ENCODE measurements around the gene RBMX. TPM values are rescaled to one million over a fixed set of nuclear protein-coding genes. Genes with fewer than 3 reads are reported as not detected.
A peak's percentile ranks its signal among the peaks of the same experiment; 100 is the strongest.
"Not testable (repeated sequence)": the region's sequence is repeated elsewhere in the genome, so short reads cannot be mapped to it uniquely, and the experiment has no call there.

The RBMX gene
- total RNA-seq, 4 donors from 2014 or later, result 203 to 255 (median 211) TPM

DNA sequence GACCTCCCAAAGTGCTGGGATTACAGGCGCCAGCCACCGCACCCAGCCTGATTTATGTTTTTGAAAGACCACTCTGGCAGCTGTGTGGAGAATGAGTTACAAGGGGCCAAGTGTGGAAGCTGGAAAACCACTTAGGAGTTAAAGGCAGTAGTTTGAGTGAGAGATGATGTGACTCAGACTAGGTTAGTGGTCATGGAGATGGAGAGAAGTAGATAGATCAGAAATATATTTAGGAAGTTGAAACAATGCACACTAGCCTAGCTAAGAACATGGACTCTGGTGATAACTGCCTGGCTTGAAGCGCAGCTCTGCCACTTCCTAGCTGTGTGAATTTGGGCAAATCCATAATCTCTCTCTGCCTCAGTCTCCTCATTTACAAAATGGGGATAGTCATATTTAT lies 11.9 kb upstream of the RBMX start:
- WGBS, 2 donors, result 75 to 81% methylated on average over 3 of the region's 3 CpGs
- Histone ChIP-seq H3K27ac (no peak overlapping the region), H3K36me3 (no peaks in the 10 kb centered on the region), H3K27me3 (no peaks in the 10 kb centered on the region), H3K4me3 (no peak overlapping the region), H3K4me1 (no peaks in the 10 kb centered on the region), H3K9me3 (no peaks in the 10 kb centered on the region)
- TF ChIP-seq POLR2A (IDR thresholded peaks at IDR 0.05), result no peak
- TF ChIP-seq, protein P1, sequence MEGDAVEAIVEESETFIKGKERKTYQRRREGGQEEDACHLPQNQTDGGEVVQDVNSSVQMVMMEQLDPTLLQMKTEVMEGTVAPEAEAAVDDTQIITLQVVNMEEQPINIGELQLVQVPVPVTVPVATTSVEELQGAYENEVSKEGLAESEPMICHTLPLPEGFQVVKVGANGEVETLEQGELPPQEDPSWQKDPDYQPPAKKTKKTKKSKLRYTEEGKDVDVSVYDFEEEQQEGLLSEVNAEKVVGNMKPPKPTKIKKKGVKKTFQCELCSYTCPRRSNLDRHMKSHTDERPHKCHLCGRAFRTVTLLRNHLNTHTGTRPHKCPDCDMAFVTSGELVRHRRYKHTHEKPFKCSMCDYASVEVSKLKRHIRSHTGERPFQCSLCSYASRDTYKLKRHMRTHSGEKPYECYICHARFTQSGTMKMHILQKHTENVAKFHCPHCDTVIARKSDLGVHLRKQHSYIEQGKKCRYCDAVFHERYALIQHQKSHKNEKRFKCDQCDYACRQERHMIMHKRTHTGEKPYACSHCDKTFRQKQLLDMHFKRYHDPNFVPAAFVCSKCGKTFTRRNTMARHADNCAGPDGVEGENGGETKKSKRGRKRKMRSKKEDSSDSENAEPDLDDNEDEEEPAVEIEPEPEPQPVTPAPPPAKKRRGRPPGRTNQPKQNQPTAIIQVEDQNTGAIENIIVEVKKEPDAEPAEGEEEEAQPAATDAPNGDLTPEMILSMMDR (IDR thresholded peaks at IDR 0.05), result no peak
- TF ChIP-seq EP300 (IDR thresholded peaks at IDR 0.05), result no peak
- no peak for DNase-seq (ENCODE audit: low spot score in 2 of 2)

DNA sequence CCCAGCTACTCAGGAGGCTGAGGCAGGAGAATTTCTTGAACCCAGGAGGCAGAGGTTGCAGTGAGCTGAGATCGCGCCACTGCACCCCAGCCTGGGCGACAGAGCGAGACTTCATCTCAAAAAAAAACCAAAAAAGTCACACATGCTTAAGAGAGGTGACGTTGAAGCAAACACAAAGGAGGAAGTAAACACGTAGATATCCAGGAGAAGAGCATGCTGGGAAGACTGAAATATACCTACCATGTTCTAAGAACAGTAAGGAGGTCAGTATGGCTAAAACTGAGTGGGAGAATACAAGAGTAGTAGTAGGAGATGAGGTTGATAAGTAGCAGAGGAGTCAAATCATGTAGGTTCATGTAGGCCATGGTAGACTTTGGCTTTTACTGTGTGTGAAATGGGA lies 10.1 kb upstream of the RBMX start:
- not testable (repeated sequence) for H3K27ac ChIP-seq; H3K27me3 ChIP-seq; H3K4me3 ChIP-seq; DNase-seq (ENCODE audit: low spot score in 2 of 2); H3K36me3 ChIP-seq; H3K9me3 ChIP-seq; H3K4me1 ChIP-seq
- WGBS, 2 donors, result 88 to 90% methylated on average over 6 of the region's 6 CpGs

DNA sequence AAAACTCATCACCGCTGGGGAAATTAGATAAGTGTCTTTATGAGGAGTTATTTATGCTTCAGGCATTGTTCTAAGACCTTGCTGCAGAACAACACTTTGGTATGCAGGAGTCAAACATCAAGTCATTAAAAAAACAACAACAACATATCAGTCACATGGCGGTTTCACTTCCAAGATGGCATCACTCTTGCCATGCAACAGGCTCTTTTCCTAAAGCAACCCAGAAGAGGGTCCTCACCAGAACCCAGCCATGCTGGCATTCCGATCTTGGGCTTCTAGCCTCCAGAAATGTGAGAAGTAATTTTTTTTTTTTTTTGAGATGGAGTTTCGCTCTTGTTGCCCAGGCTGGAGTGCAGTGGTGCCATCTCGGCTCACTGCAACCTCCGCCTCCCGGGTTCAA lies 8.7 kb upstream of the RBMX start:
- no peak for TF ChIP-seq EP300 (IDR thresholded peaks at IDR 0.05)
- TF ChIP-seq, protein P1 (IDR thresholded peaks at IDR 0.05), result no peak
- TF ChIP-seq POLR2A (IDR thresholded peaks at IDR 0.05), result no peak
- no peak overlapping the region for H3K27ac ChIP-seq

DNA sequence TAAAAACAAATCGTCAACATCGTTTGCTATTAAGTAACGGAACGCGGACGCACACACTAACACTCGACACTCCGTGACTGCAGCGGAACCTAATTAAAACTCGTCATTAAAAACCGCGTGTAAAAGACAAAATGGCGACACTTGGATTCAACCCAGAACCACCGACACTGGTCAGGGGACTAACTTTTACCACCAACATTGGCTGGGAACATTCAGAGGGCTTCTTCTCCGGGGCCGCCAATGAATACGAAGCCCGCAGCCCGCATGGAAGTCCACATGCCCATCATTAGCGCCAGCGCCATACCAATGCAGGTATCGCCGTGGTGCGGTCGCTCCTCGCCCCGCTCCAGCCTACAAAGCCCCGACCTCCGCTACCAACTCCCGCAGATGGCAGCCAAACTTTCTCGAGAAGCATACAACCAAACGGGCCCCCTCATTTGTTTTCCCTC lies 498 bp downstream of the RBMX start:
- peak overlapping the region; percentile 92 to 99 (median 97) for H3K27ac ChIP-seq
- 2 to 37% methylated on average over 11 to 32 of the region's 32 CpGs for WGBS, 2 donors
- peak in 1 of 2 donors; percentile 17 for DNase-seq (ENCODE audit: low spot score in 2 of 2)
- no peak for TF ChIP-seq EP300 (IDR thresholded peaks at IDR 0.05)
- TF ChIP-seq, protein P1 (IDR thresholded peaks at IDR 0.05), result no peak
- no peak for TF ChIP-seq POLR2A (IDR thresholded peaks at IDR 0.05)
- H3K27me3 ChIP-seq, result no peaks in the 10 kb centered on the region
- H3K9me3 ChIP-seq, result no peaks in the 10 kb centered on the region
- H3K36me3 ChIP-seq, result peaks cover 0 to 23% (median 0%) of the 10 kb centered on the region in 3 donors
- H3K4me1 ChIP-seq, result peaks cover 0 to 14% (median 0%) of the 10 kb centered on the region in 4 donors
- H3K4me3 ChIP-seq, result peak overlapping the region; percentile 51 to 81 (median 71)

More for the DNA sequence above, 8.7 kb upstream of the RBMX start:
- no peak overlapping the region for H3K4me3 ChIP-seq
- WGBS, 2 donors, result 91 to 95% methylated on average over 7 of the region's 7 CpGs
- DNase-seq (ENCODE audit: low spot score in 2 of 2), result no peak
- H3K4me1 ChIP-seq, result no peaks in the 10 kb centered on the region
- no peaks in the 10 kb centered on the region for H3K27me3 ChIP-seq
- H3K36me3 ChIP-seq, result no peaks in the 10 kb centered on the region
- no peaks in the 10 kb centered on the region for H3K9me3 ChIP-seq

DNA sequence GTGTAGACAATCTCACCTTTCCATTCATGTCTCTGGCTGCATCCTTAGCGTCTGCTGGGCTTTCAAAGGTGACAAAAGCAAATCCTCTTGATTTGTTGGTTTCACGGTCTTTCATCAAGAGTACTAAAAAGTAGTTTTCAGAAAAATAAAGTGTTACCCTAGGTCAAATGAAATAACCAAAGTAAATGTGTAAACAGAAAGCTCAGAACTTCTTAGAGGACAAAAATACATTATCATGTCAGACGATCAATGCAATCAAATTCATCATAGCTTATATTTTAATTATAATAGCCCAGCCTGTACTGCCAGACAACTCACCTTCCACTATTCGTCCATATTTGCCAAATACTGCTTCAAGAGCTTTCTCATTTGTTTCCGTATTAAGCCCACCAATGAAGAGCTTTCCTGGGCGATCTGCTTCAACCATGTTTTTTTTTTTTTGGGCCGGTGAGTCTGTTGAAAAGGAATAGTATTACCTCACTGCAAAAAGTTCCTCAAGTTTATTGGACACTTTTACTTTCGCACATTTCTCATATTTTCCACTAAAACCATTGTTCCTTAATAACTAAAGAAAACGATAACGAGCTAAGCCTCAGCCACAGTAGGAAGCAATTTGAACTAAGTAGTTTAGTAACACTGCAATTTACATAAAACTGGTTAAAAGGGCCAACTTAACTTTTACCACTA lies 1.4 kb downstream of the RBMX start:
- Histone ChIP-seq H3K4me1 (peaks cover 0 to 14% (median 0%) of the 10 kb centered on the region in 4 donors), H3K4me3 (peak overlapping the region; percentile 51 to 81 (median 71)), H3K36me3 (peaks cover 0 to 31% (median 0%) of the 10 kb centered on the region in 3 donors), H3K27ac (peak overlapping the region; percentile 92 to 99 (median 97)), H3K27me3 (no peaks in the 10 kb centered on the region), H3K9me3 (no peaks in the 10 kb centered on the region)
- TF ChIP-seq, protein P1 (IDR thresholded peaks at IDR 0.05), result no peak
- no peak for TF ChIP-seq EP300 (IDR thresholded peaks at IDR 0.05)
- no peak for TF ChIP-seq POLR2A (IDR thresholded peaks at IDR 0.05)
- DNase-seq (ENCODE audit: low spot score in 2 of 2), result no peak
- 2 to 37% methylated on average over 10 of the region's 10 CpGs for WGBS, 2 donors
